Measurements from ENCODE around the gene MXRA5.
A peak's percentile ranks its signal among the peaks of the same experiment; 100 is the strongest.

GRCh38 chrX:3346501-3347259, at the start of gene MXRA5:
- TF ChIP-seq TAF1 (IDR thresholded peaks at IDR 0.05; ENCODE audit: low read depth, low read length) (no peak), CTCF (IDR thresholded peaks at IDR 0.05; ENCODE audit: control extremely low read depth in 1 of 3, insufficient read depth in 1 of 3, low read depth in 1 of 3, low read length in 3 of 3) (no peak), POLR2AphosphoS5 (IDR thresholded peaks at IDR 0.05; ENCODE audit: low read depth, low read length) (no peak), ATF3 (IDR thresholded peaks at IDR 0.05; ENCODE audit: insufficient read depth, low read depth, low read length) (no peak), GTF2F1 (IDR thresholded peaks at IDR 0.05; ENCODE audit: borderline replicate concordance, low read depth, low read length) (no peak), NRF1 (IDR thresholded peaks at IDR 0.05; ENCODE audit: low read depth, low read length) (no peak), MAFK (IDR thresholded peaks at IDR 0.05; ENCODE audit: low read depth, low read length) (no peak), CHD2 (IDR thresholded peaks at IDR 0.05; ENCODE audit: low read length) (no peak)
- TF ChIP-seq, protein P1, sequence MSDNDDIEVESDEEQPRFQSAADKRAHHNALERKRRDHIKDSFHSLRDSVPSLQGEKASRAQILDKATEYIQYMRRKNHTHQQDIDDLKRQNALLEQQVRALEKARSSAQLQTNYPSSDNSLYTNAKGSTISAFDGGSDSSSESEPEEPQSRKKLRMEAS (IDR thresholded peaks at IDR 0.05): 0 out of 2 replicates have a peak, but pooled peaks have one; percentile 15
